Astrocyte of the cerebellum (primary cell): ENCODE measurements around the gene C9orf43.

ENCODE experiments used
- DNase-seq: peaks from one replicate; pipeline ENCODE4 v3.0.0-alpha.2; 2011; ENCODE audit warnings: low read depth
- H3K4me3 ChIP-seq: 2 replicates; pipeline ENCODE4 v1.5.1; 2011; ENCODE audit warnings: mild to moderate bottlenecking, low read depth, low read length, moderate library complexity
- CTCF ChIP-seq: IDR thresholded peaks from 2 replicates; pipeline ENCODE4 v1.5.1; 2012; ENCODE audit warnings: low read length, low read depth, moderate library complexity, mild to moderate bottlenecking; ENCODE audit errors: missing control alignments
- in situ Hi-C: cut with HindIII; loops from 2 replicates; pipeline ENCODE4 v1.10.0; 2017; ENCODE audit warnings: low sequenced_read_pairs

Gene C9orf43

GRCh38 chr9:113479174-113479621 is 68.7 kb downstream of the C9orf43 start:
- DNase-seq, result no peak
- no peak overlapping the region for H3K4me3 ChIP-seq
- in situ Hi-C loops, result no loop called here
- no peak for TF ChIP-seq CTCF
